GM21619 (cell line): ENCODE measurements around the gene NSMCE1.
"Not testable (repeated sequence)": the region's sequence is repeated elsewhere in the genome, so short reads cannot be mapped to it uniquely, and the experiment has no call there.

Experiments used
- ATAC-seq: cut with Tn5 transposase; IDR thresholded peaks from one replicate; pipeline ENCODE4 v1.9.1; 2021; ENCODE audit not compliant: unreplicated experiment

NSMCE1 gene

GRCh38 chr16:27303256-27304100 is 34.9 kb upstream of the NSMCE1 start:
- ATAC-seq: no peak

GRCh38 chr16:27302126-27302525 is 33.6 kb upstream of the NSMCE1 start:
- ATAC-seq: no peak

- peak; percentile 65 for ATAC-seq
Measured at GRCh38 chr16:27301236-27301861, 32.8 kb upstream of the NSMCE1 start.

GRCh38 chr16:27298132-27298531 is 29.6 kb upstream of the NSMCE1 start:
- ATAC-seq: no peak

- ATAC-seq: no peak
Measured at GRCh38 chr16:27293343-27293742, 24.8 kb upstream of the NSMCE1 start.

- ATAC-seq: no peak
Measured at GRCh38 chr16:27291722-27292240, 23.2 kb upstream of the NSMCE1 start.

GRCh38 chr16:27291106-27291505 is 22.5 kb upstream of the NSMCE1 start:
- ATAC-seq: no peak

GRCh38 chr16:27290562-27290961 is 22.0 kb upstream of the NSMCE1 start:
- ATAC-seq: no peak

GRCh38 chr16:27289669-27290068 is 21.1 kb upstream of the NSMCE1 start:
- ATAC-seq: no peak

- ATAC-seq: not testable (repeated sequence)
Measured at GRCh38 chr16:27288313-27288712, 19.7 kb upstream of the NSMCE1 start.

GRCh38 chr16:27287887-27288286 is 19.3 kb upstream of the NSMCE1 start:
- ATAC-seq: no peak

GRCh38 chr16:27287051-27287811 is 18.7 kb upstream of the NSMCE1 start:
- no peak for ATAC-seq

GRCh38 chr16:27286451-27286850 is 17.9 kb upstream of the NSMCE1 start:
- no peak for ATAC-seq

GRCh38 chr16:27285676-27286196 is 17.2 kb upstream of the NSMCE1 start:
- no peak for ATAC-seq

- no peak for ATAC-seq
Measured at GRCh38 chr16:27284865-27285675, 16.5 kb upstream of the NSMCE1 start.

GRCh38 chr16:27281243-27281642 is 12.7 kb upstream of the NSMCE1 start:
- ATAC-seq: no peak

GRCh38 chr16:27275394-27275793 is 6.8 kb upstream of the NSMCE1 start:
- ATAC-seq: no peak

- ATAC-seq: not testable (repeated sequence)
Measured at GRCh38 chr16:27274424-27274874, 5.9 kb upstream of the NSMCE1 start.

- no peak for ATAC-seq
Measured at GRCh38 chr16:27273670-27274423, 5.3 kb upstream of the NSMCE1 start.

- no peak for ATAC-seq
Measured at GRCh38 chr16:27273330-27273669, 4.7 kb upstream of the NSMCE1 start.
